Stimulated activated naive B cell treated with anti-CD40 and anti-IgM and Interleukin-4, amounts not matched to agents 10 μg/mL and 1 μg/mL and 100 μg/mL, for 72 hours (primary cell): ENCODE results near the gene PAX5.

Source experiments
- ATAC-seq, 2 donors: fragments of 150-1000 bp; cut with Tn5 transposase; replicated peaks; 2 replicates each; pipeline ENCODE4 v1.10.0; 2021; ENCODE audit warnings: moderate library complexity in 1 of 2
- DNase-seq: peaks from one replicate; pipeline ENCODE4 v3.0.0; 2021
- H3K27ac Mint-ChIP-seq: one replicate; pipeline ENCODE4 v1.8.0; 2022; ENCODE audit warnings: mild to moderate bottlenecking, mixed read lengths
- H3K27me3 Mint-ChIP-seq, 2 donors: one replicate each; pipeline ENCODE4 v1.8.0; 2022; ENCODE audit warnings: mixed read lengths in 2 of 2
- H3K36me3 Mint-ChIP-seq, 2 donors: one replicate each; pipeline ENCODE4 v1.8.0; 2022; ENCODE audit warnings: mixed read lengths in 2 of 2, mild to moderate bottlenecking in 1 of 2
- H3K4me1 Mint-ChIP-seq, 2 donors: one replicate each; pipeline ENCODE4 v1.8.0; 2022; ENCODE audit warnings: mixed read lengths in 2 of 2, mild to moderate bottlenecking in 1 of 2
- H3K4me3 Mint-ChIP-seq, 2 donors: one replicate each; pipeline ENCODE4 v1.8.0; 2022; ENCODE audit warnings: mild to moderate bottlenecking in 2 of 2, mixed read lengths in 2 of 2, moderate library complexity in 1 of 2
- H3K9me3 Mint-ChIP-seq, 2 donors: one replicate each; pipeline ENCODE4 v1.8.0; 2022; ENCODE audit warnings: mixed read lengths in 2 of 2, mild to moderate bottlenecking in 1 of 2

PAX5 gene

GRCh38 chr9:37053684-37054362 lies 19.8 kb upstream of the PAX5 start:
- DNase-seq, result no peak
- Mint-ChIP-seq H3K4me3 (no peak overlapping the region), H3K27me3 (no peaks in the 10 kb centered on the region), H3K36me3 (peaks cover 0 to 7% of the 10 kb centered on the region in 2 donors), H3K9me3 (no peaks in the 10 kb centered on the region), H3K27ac (no peak overlapping the region), H3K4me1 (peaks cover 16 to 22% of the 10 kb centered on the region in 2 donors)
- no peak for ATAC-seq

- ATAC-seq, result peak; percentile 85 to 86
- Mint-ChIP-seq H3K27ac (peak overlapping the region; percentile 67), H3K4me3 (peak overlapping the region in 1 of 2 donors; percentile 36), H3K27me3 (no peaks in the 10 kb centered on the region), H3K4me1 (peaks cover 16 to 32% of the 10 kb centered on the region in 2 donors), H3K36me3 (peaks cover 2 to 3% of the 10 kb centered on the region in 2 donors), H3K9me3 (no peaks in the 10 kb centered on the region)
- no peak for DNase-seq
These were observed 12.6 kb upstream of the PAX5 start for GRCh38 chr9:37046683-37047082.

- Mint-ChIP-seq H3K36me3 (peaks cover 5 to 14% of the 10 kb centered on the region in 2 donors), H3K27me3 (no peaks in the 10 kb centered on the region), H3K9me3 (no peaks in the 10 kb centered on the region), H3K4me1 (peaks cover 35 to 66% of the 10 kb centered on the region in 2 donors), H3K4me3 (no peak overlapping the region), H3K27ac (peak overlapping the region; percentile 65)
- ATAC-seq (no peak), DNase-seq (no peak)
These were observed 8.4 kb upstream of the PAX5 start for GRCh38 chr9:37042421-37042820.

- Mint-ChIP-seq H3K27me3 (no peaks in the 10 kb centered on the region), H3K4me1 (peaks cover 40 to 61% of the 10 kb centered on the region in 2 donors), H3K36me3 (peaks cover 17 to 30% of the 10 kb centered on the region in 2 donors), H3K9me3 (no peaks in the 10 kb centered on the region), H3K4me3 (no peak overlapping the region), H3K27ac (peak overlapping the region; percentile 68)
- DNase-seq, result no peak
- ATAC-seq, result no peak
These were observed 6.5 kb upstream of the PAX5 start for GRCh38 chr9:37040508-37041127.

- DNase-seq (no peak), ATAC-seq (no peak)
- Mint-ChIP-seq H3K27me3 (no peaks in the 10 kb centered on the region), H3K27ac (peak overlapping the region; percentile 92), H3K9me3 (no peaks in the 10 kb centered on the region), H3K4me1 (peaks cover 37 to 62% of the 10 kb centered on the region in 2 donors), H3K36me3 (peaks cover 19 to 39% of the 10 kb centered on the region in 2 donors), H3K4me3 (peak overlapping the region; percentile 78 to 89)
These were observed 4.9 kb upstream of the PAX5 start for GRCh38 chr9:37038943-37039464.

DNA sequence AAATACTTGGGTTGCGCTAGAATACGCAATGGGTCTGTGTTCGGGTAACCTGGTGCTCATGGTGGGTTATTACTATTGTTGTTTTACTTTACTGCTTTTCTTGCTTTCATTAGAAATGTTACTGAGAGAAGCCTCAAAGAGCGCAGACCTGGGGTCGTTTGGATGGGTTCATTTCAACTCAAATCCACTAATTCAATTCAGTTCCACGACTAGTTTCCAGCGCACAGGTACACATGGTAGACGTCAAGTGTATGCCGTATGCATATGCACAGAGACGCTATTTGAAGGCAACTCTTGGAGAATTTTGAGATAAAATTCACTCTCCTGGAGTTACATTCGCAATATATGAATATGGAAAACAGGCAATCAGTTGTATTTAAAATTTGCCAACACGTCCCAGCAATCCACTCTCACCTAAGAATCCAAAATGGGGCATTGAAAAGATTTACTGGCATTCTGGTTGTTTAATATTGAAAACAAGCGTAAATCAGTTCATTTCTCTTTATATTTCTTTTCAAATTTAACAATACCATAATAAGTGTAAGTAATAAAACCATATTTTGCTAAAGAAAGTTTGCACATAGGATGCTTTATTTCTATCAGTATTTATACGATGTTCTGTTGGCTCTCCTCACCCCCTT lies 4.4 kb upstream of the PAX5 start:
- H3K27me3 Mint-ChIP-seq, result no peaks in the 10 kb centered on the region
- DNase-seq (no peak), ATAC-seq (no peak)
- H3K36me3 Mint-ChIP-seq, result peaks cover 21 to 42% of the 10 kb centered on the region in 2 donors
- H3K4me3 Mint-ChIP-seq, result peak overlapping the region; percentile 89 to 91
- peak overlapping the region; percentile 96 for H3K27ac Mint-ChIP-seq
- H3K9me3 Mint-ChIP-seq, result no peaks in the 10 kb centered on the region
- H3K4me1 Mint-ChIP-seq, result peaks cover 32 to 57% of the 10 kb centered on the region in 2 donors

GRCh38 chr9:37037503-37038301 lies 3.6 kb upstream of the PAX5 start:
- Mint-ChIP-seq H3K27me3 (no peaks in the 10 kb centered on the region), H3K27ac (peak overlapping the region; percentile 96), H3K4me1 (peaks cover 35 to 52% of the 10 kb centered on the region in 2 donors), H3K36me3 (peaks cover 25 to 46% of the 10 kb centered on the region in 2 donors), H3K4me3 (peak overlapping the region; percentile 89 to 91), H3K9me3 (no peaks in the 10 kb centered on the region)
- ATAC-seq (peak; percentile 16 to 23), DNase-seq (peak; percentile 68)

GRCh38 chr9:37036776-37037502 lies 2.9 kb upstream of the PAX5 start:
- ATAC-seq, result peak; percentile 28 to 35
- Mint-ChIP-seq H3K36me3 (peaks cover 26 to 52% of the 10 kb centered on the region in 2 donors), H3K4me1 (peaks cover 41 to 57% of the 10 kb centered on the region in 2 donors), H3K4me3 (peak overlapping the region; percentile 89 to 91), H3K9me3 (no peaks in the 10 kb centered on the region), H3K27ac (peak overlapping the region; percentile 96), H3K27me3 (no peaks in the 10 kb centered on the region)
- peak; percentile 62 for DNase-seq

DNA sequence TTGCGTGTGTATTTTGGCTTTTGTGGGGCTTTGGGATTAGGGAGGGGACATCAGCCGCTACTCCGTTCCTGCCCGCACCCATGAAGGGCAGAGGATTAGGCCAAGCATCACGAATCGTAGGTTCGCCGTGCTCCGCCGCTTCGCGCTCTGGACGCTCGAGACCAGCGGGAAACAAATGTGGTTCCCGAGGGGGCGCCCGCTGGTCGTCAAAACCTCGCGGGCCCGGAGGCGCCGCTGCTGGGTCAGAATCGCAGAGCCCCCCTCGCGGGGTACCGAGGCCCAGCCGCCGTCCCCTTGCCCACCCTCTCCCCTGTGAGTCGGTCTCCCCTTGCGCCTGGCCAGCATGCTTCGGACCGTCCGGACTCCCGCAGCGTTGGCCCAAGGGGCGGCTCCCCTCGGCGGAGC lies 2.3 kb upstream of the PAX5 start:
- H3K9me3 Mint-ChIP-seq, result no peaks in the 10 kb centered on the region
- no peaks in the 10 kb centered on the region for H3K27me3 Mint-ChIP-seq
- ATAC-seq, result no peak
- peaks cover 42 to 57% of the 10 kb centered on the region in 2 donors for H3K4me1 Mint-ChIP-seq
- peaks cover 24 to 56% of the 10 kb centered on the region in 2 donors for H3K36me3 Mint-ChIP-seq
- peak overlapping the region; percentile 96 for H3K27ac Mint-ChIP-seq
- H3K4me3 Mint-ChIP-seq, result peak overlapping the region; percentile 89 to 91
- peak; percentile 54 for DNase-seq

- Mint-ChIP-seq H3K36me3 (peaks cover 24 to 56% of the 10 kb centered on the region in 2 donors), H3K4me1 (peaks cover 42 to 57% of the 10 kb centered on the region in 2 donors), H3K9me3 (no peaks in the 10 kb centered on the region), H3K27ac (peak overlapping the region; percentile 96), H3K4me3 (peak overlapping the region; percentile 89 to 91), H3K27me3 (no peaks in the 10 kb centered on the region)
- no peak for DNase-seq
- peak; percentile 1 for ATAC-seq
These were observed 1.7 kb upstream of the PAX5 start for GRCh38 chr9:37035648-37036370.

GRCh38 chr9:37034938-37035647 lies 1.0 kb upstream of the PAX5 start:
- Mint-ChIP-seq H3K9me3 (no peaks in the 10 kb centered on the region), H3K27me3 (no peaks in the 10 kb centered on the region), H3K4me3 (peak overlapping the region; percentile 89 to 91), H3K36me3 (peaks cover 30 to 59% of the 10 kb centered on the region in 2 donors), H3K4me1 (peaks cover 41 to 57% of the 10 kb centered on the region in 2 donors), H3K27ac (peak overlapping the region; percentile 96)
- peak; percentile 56 for DNase-seq
- no peak for ATAC-seq

- DNase-seq, result peak; percentile 68
- peak overlapping the region; percentile 89 to 91 for H3K4me3 Mint-ChIP-seq
- H3K9me3 Mint-ChIP-seq, result no peaks in the 10 kb centered on the region
- peak overlapping the region; percentile 96 for H3K27ac Mint-ChIP-seq
- peak; percentile 42 to 46 for ATAC-seq
- peaks cover 34 to 60% of the 10 kb centered on the region in 2 donors for H3K36me3 Mint-ChIP-seq
- H3K27me3 Mint-ChIP-seq, result no peaks in the 10 kb centered on the region
- H3K4me1 Mint-ChIP-seq, result peaks cover 41 to 58% of the 10 kb centered on the region in 2 donors
These were observed 353 bp upstream of the PAX5 start for GRCh38 chr9:37034305-37034937.
